Activated CD8-positive, alpha-beta T cell treated with anti-CD3 and anti-CD28 coated beads for 36 hours (primary cell): ENCODE data around the gene HIVEP2. TPM values are rescaled to one million over a fixed set of nuclear protein-coding genes. Genes with fewer than 3 reads are reported as not detected.

Experiments
- ATAC-seq: fragments of 200-7000 bp; cut with Tn5 transposase; one replicate; pipeline ENCODE4 v1.10.0; 2021; ENCODE audit warnings: mild to moderate bottlenecking, moderate library complexity
- CTCF ChIA-PET: fragments of 350-600 bp; sonication (Branson Sonifier 250); formaldehyde crosslinking; loops from one replicate; lab custom pipeline; 2021; ENCODE audit warnings: antibody characterized with exemption; lab: Charles Lee
- POLR2A ChIA-PET: fragments of 350-600 bp; sonication (Branson Sonifier 250); formaldehyde crosslinking; loops from one replicate; lab custom pipeline; 2021; ENCODE audit warnings: antibody characterized with exemption; lab: Charles Lee
- DNase-seq: peaks from one replicate; pipeline ENCODE4 v3.0.0-alpha.2; 2020
- H3K27ac Mint-ChIP-seq: one replicate; pipeline ENCODE4 v1.8.0; 2021; ENCODE audit warnings: mild to moderate bottlenecking, mixed read lengths
- H3K27me3 Mint-ChIP-seq: one replicate; pipeline ENCODE4 v1.8.0; 2021; ENCODE audit warnings: mixed read lengths
- H3K36me3 Mint-ChIP-seq: one replicate; pipeline ENCODE4 v1.8.0; 2021; ENCODE audit warnings: low read depth, mixed read lengths
- H3K4me1 Mint-ChIP-seq: one replicate; pipeline ENCODE4 v1.8.0; 2021; ENCODE audit warnings: low read depth, mixed read lengths
- H3K4me3 Mint-ChIP-seq: one replicate; pipeline ENCODE4 v1.8.0; 2021; ENCODE audit warnings: mild to moderate bottlenecking, moderate library complexity, mixed read lengths
- H3K9me3 Mint-ChIP-seq: one replicate; pipeline ENCODE4 v1.8.0; 2021; ENCODE audit warnings: mixed read lengths
- CTCF ChIP-seq: fragments of 200-600 bp; IDR thresholded peaks from one replicate; pipeline ENCODE4 v1.8.0; 2022; ENCODE audit warnings: antibody characterized with exemption, mild to moderate bottlenecking
- intact Hi-C: fragments of 100-400 bp; cut with micrococcal nuclease; formaldehyde crosslinking; loops from one replicate; pipeline ENCODE4 v1.10.0; 2022
- total RNA-seq, 2 experiments: library from RNA; stranded (reverse); gene quantifications; one replicate each; pipeline ENCODE4 v1.2.3, GENCODE V29; 2021

The HIVEP2 gene
- total RNA-seq, 2 experiments from 2014 or later = 31.8 to 38.1 TPM

GRCh38 chr6:142938510-142938909 is 6.5 kb downstream of the HIVEP2 start:
- no peak for DNase-seq
- Mint-ChIP-seq H3K27me3 (no peaks in the 10 kb centered on the region), H3K27ac (peak overlapping the region; percentile 72), H3K9me3 (peaks cover 5% of the 10 kb centered on the region), H3K36me3 (peaks cover 62% of the 10 kb centered on the region), H3K4me3 (peak overlapping the region; percentile 51), H3K4me1 (peaks cover 92% of the 10 kb centered on the region)
- ATAC-seq = no peak
- TF ChIP-seq CTCF = no peak
- intact Hi-C loops = no loop called here
- ChIA-PET CTCF (interaction anchor here (0.9 to 1.2 kb wide), 2 partner anchors 32 to 246 kb away, joined by 3 read pairs; no protein-coding TSS in a partner anchor), POLR2A (interaction anchor here (0.9 to 2.2 kb wide), 6 partner anchors 8 to 36 kb away, joined by 3 to 6 read pairs (median 4); no protein-coding TSS in a partner anchor)

- intact Hi-C loops = no loop called here
- Mint-ChIP-seq H3K36me3 (peaks cover 58% of the 10 kb centered on the region), H3K4me3 (peak overlapping the region; percentile 51), H3K27me3 (no peaks in the 10 kb centered on the region), H3K4me1 (peaks cover 92% of the 10 kb centered on the region), H3K9me3 (peaks cover 5% of the 10 kb centered on the region), H3K27ac (peak overlapping the region; percentile 72)
- DNase-seq = no peak
- ChIA-PET CTCF (interaction anchor here (0.9 to 1.2 kb wide), 3 partner anchors 31 to 246 kb away, joined by 3 to 4 read pairs (median 3); no protein-coding TSS in a partner anchor), POLR2A (interaction anchor here (0.6 to 3.6 kb wide), 7 partner anchors 7 to 179 kb away, joined by 3 to 35 read pairs (median 4); partner anchors contain the start of gene HIVEP2)
- no peak for TF ChIP-seq CTCF
- no peak for ATAC-seq
Observed at GRCh38 chr6:142937986-142938385, 7.0 kb downstream of the HIVEP2 start.

- intact Hi-C loops = no loop called here
- Mint-ChIP-seq H3K27me3 (no peaks in the 10 kb centered on the region), H3K27ac (peak overlapping the region; percentile 93), H3K9me3 (peaks cover 5% of the 10 kb centered on the region), H3K4me1 (peaks cover 92% of the 10 kb centered on the region), H3K36me3 (peaks cover 62% of the 10 kb centered on the region), H3K4me3 (peak overlapping the region; percentile 69)
- ATAC-seq (peak; percentile 55), DNase-seq (peak; percentile 64)
- ChIA-PET POLR2A (interaction anchor here (0.7 to 3.7 kb wide), 8 partner anchors 9 to 164 kb away, joined by 3 to 35 read pairs (median 4); partner anchors contain the start of gene HIVEP2), CTCF (interaction anchor here (0.7 to 1.2 kb wide), 7 partner anchors 10 to 244 kb away, joined by 3 to 4 read pairs (median 3); no protein-coding TSS in a partner anchor)
- no peak for TF ChIP-seq CTCF
Observed at GRCh38 chr6:142935553-142936517, 9.1 kb downstream of the HIVEP2 start.

- ATAC-seq (no peak), DNase-seq (no peak)
- H3K9me3 Mint-ChIP-seq = peaks cover 5% of the 10 kb centered on the region
- peaks cover 63% of the 10 kb centered on the region for H3K36me3 Mint-ChIP-seq
- peak overlapping the region; percentile 93 for H3K27ac Mint-ChIP-seq
- POLR2A ChIA-PET = interaction anchor here (1.7 to 3.7 kb wide), 3 partner anchors 8 to 13 kb away, joined by 5 to 35 read pairs (median 24); partner anchors contain the start of gene HIVEP2
- H3K4me1 Mint-ChIP-seq = peaks cover 93% of the 10 kb centered on the region
- no peaks in the 10 kb centered on the region for H3K27me3 Mint-ChIP-seq
- TF ChIP-seq CTCF = no peak
- CTCF ChIA-PET = interaction anchor here (1.1 to 2.2 kb wide), 3 partner anchors 9 to 242 kb away, joined by 3 to 8 read pairs (median 4); no protein-coding TSS in a partner anchor
- peak overlapping the region; percentile 69 for H3K4me3 Mint-ChIP-seq
- intact Hi-C loops = no loop called here
Observed at GRCh38 chr6:142934599-142934998, 10.4 kb downstream of the HIVEP2 start.
